A204.1 (cell line): ENCODE data around the gene RBPJL.

Experiments used
- FAIRE-seq: peaks from 2 replicates; lab custom pipeline; 2012; peaks lifted over from hg19 to GRCh38; lab: Jason Lieb, UNC

The RBPJL gene, protein sequence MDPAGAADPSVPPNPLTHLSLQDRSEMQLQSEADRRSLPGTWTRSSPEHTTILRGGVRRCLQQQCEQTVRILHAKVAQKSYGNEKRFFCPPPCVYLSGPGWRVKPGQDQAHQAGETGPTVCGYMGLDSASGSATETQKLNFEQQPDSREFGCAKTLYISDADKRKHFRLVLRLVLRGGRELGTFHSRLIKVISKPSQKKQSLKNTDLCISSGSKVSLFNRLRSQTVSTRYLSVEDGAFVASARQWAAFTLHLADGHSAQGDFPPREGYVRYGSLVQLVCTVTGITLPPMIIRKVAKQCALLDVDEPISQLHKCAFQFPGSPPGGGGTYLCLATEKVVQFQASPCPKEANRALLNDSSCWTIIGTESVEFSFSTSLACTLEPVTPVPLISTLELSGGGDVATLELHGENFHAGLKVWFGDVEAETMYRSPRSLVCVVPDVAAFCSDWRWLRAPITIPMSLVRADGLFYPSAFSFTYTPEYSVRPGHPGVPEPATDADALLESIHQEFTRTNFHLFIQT

DNA sequence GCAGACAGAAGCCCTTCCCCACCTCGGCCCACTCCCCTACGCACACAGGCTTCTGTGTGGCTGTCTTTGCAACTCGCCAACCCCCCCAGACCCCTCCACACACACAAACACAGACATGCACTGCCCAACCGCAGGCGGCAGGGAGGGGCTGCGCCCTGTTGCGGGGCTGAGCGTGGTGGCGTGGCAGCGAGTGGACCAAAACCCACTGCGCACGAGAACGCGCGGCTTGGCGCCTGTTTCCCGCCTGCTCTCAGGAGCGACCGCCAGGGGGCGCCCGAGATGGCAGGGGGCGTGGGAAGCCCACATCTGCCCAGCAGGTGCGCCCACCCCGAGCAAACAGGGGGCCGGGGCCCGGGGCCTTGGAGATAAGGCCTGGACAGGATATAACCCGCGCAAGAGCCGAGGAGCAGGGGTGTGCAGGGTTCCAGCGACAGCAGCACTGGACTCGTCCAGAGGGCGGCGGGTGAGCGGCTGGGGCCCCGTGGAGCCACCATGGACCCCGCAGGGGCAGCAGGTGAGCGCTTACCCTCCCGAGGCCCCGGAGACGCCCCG, at the start of gene RBPJL:
Gene RBPJL (plus strand): TSS at position 410 of the 552 bp plus-strand sequence. CDS start 83 bp downstream, at position 493.
- FAIRE-seq: no peak

DNA sequence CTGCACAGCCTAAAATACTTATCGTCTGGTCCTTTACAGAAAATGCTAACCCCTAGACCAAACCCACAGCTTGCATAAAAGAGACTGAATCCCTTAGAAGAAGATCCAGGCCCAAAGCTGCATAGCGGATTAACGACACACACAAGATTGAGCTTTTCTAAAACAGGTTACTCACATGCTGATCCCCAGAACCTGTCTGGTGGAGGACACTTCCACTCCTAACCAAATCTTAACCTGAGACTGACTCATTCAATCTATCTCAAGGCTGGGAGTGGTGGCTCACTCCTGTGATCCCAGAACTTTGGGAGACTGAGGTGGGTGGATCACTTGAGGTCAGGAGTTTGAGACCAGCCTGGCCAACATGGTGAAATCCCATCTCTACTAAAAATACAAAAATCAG, 49.5 kb upstream of the RBPJL start:
- FAIRE-seq: no peak

DNA sequence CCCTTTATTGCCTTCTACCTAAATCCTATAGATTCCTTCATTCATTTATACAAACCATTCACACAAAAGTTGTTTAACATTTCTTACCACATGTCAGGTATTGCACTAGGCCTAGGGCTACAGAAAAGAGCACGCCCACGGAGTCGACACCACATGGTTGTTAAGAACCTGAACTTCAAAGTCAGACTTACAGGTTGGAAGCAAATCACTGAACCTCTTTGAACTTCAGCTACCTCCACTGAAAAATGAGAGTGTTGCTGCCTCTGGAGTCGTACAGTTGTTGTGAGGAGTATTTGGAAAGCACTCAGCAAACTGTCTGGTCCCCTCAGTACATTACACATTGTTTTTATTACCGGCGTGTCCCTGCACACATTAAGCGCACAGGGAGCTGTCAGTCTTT, 48.9 kb upstream of the RBPJL start:
- FAIRE-seq: no peak

DNA sequence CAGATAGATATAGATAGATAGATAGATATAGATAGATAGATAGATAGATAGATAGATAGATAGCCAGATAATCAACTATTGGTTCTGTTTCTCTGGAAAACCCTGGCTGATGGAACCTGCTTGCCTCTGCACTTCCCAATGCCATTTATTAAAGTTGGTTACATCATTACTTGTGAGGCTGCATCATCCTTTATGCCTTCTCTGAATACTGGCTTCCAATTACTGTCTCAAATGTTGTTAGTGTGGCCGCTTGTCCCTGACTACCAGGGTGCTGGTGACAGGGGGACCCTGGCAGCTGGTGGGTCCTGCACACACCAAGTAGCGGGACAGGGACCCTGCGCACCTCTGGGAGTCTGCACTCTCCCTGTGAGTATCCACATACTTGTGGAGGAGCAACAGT, 48.4 kb upstream of the RBPJL start:
- no peak for FAIRE-seq

DNA sequence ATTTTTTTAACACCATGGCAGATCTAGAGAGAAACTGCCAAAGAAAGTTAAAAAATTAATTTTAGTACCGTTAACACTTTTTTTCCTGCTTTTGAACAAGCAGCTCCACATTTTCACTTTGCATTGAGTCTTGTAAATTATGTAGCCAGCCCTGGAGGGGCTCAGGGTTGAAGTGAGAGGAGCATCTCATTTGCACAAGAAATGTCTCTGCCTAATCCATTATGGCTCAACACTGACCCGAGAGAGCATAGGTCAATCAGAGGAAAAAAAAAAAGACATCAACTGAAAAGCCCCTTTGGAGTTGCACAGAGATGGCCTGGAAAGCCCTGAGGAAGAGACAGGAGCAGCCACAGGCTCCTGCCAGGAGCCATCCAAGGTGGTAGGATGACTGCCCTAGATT, 48.0 kb upstream of the RBPJL start:
- no peak for FAIRE-seq

DNA sequence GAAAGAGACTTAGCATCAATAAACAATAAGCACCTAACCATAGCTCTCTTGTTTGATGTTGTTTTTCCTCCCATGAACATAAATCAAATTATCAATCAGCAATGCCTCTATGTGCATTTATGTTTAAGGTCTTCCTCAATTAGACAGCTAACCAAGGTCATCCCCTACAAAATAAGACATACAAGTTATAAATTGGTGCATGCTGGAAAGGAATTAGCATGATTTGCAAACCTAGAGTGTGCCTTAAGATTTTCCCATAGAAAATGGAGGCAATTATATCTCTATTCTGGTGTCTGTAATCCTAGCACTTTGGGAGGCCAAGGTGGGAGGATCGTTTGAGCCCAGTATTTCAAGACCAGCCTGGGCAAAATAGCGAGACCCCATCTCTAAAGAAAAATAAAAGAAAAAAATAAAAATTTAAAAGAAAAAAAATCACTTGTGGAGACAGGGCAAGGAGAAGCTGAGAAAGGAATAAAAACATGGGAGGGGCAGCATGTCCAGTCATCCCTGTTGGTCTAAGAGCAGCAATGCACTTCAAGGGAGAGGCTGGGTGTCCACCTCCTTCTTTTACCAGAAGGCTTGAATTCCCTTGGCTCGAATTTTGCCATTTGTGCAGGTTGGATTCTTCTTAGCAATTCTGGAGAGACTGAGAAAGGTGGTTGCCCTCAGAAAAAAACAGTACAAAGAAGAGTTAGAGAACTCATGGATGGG, 42.9 kb upstream of the RBPJL start:
- FAIRE-seq: no peak

DNA sequence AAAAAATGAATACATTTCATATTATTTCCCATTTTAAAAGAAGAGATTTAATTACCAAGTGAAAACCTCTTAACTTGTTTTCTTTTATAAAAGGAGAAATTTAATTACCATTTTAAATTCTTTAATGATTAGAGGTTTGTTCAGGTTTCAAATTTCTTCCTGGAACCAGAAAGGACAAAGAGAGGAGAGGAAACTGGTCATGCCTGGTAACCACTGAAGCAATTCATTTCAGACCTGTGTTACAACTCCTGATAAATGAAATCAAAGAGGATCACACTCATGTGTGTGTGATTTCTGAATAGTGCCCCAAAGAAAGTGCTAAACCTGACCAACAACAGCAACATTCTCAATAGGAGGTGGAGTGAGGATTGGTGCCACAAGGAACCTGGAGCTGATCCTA, 39.7 kb upstream of the RBPJL start:
- FAIRE-seq: no peak

DNA sequence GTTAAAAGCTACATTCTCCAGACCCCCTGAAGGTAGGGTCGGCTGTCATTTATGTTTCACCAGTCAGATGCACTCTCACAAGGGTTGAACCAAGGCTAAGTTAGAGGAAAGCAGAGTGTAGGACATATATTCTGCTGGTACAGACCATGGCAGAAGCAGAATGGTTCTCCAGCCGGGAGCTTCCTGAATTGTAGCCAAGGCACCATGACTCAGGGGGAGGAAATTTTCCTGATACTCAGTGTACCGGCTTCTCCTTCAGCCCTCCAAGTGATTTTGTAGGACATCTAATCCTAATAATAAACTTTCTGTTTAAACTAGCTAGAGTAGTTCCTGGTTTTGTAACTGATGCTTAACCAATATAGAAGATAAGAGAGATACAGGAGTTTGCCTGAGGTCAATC, 38.1 kb upstream of the RBPJL start:
- FAIRE-seq: no peak

DNA sequence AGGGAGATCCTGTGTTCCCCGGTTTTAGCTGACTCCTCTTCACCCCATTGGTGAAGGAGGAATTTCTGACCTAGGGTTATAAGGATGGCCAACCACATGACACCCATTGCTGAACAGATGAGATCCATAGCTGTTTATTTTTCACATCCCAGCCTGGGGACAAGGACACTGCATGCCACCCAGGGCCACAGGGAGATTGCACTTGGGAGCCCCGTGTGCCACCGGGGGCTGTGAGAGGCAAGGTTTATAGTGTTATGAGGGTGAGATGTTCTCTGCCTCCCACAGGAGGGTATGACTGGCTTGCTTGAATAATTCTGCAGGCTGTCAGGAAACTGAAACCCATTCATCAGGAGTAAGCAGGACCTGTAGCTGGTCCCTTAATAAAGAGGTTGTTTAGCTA, 37.6 kb upstream of the RBPJL start:
- FAIRE-seq: no peak

DNA sequence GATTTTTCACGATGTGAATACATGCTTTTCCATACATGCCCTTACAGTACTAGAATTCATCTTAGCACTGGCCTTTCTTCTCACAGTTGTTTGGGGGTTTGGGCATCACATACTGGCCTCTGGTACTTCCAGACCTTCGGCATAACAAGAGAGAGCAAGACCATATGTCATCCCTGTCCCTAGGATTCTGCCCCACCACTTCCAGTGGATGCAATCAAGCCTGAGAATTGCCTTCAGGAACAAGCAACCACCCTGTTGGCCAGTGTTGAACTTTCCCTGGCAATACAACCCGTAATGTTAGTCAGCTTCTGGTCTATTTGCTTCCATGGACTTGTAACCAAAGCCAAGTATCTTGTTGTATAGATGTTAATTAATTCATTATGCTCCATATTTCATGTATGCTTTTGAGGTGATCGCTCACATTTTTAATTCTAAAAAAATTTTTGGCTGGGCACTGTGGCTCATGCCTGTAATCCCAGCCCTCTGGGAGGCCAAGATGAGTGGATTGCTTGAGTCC, 36.8 kb upstream of the RBPJL start:
- FAIRE-seq: no peak

DNA sequence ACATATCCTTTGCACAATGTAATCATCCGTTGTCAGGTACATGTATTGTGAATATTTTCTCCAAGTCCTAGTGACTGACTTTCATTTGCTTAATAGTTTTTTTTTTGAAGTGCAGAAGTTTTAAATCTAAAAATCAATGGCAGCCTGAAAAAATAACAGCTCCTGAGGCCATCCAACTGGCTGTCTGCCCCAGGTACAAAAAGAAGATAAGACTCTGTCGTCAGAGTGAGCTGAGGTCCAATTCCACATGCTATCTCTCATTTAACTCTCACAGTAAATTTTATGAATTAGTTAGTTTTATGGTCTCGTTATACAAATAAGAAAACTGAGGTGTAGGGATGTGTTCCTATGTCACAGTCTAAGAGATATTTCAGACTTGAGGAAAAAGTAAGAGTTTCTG, 31.3 kb upstream of the RBPJL start:
- no peak for FAIRE-seq

DNA sequence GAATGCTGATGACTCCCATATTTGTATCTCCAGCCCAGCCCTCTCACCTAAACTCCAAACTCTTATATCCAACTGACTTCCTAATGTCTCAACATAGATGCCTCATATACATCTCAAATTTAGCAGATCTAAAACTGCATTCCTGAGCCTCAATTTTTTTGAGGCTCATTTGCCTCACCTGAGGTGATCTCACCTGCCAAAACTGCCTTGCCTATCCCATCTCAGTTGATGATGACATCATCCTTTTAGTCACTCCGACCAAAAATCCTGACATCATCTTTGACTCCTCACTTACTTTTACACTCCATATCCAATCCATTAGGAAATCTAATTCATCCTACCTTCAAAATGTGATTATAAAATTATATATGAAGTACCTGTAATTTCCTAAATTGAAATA, 26.6 kb upstream of the RBPJL start:
- FAIRE-seq: no peak

DNA sequence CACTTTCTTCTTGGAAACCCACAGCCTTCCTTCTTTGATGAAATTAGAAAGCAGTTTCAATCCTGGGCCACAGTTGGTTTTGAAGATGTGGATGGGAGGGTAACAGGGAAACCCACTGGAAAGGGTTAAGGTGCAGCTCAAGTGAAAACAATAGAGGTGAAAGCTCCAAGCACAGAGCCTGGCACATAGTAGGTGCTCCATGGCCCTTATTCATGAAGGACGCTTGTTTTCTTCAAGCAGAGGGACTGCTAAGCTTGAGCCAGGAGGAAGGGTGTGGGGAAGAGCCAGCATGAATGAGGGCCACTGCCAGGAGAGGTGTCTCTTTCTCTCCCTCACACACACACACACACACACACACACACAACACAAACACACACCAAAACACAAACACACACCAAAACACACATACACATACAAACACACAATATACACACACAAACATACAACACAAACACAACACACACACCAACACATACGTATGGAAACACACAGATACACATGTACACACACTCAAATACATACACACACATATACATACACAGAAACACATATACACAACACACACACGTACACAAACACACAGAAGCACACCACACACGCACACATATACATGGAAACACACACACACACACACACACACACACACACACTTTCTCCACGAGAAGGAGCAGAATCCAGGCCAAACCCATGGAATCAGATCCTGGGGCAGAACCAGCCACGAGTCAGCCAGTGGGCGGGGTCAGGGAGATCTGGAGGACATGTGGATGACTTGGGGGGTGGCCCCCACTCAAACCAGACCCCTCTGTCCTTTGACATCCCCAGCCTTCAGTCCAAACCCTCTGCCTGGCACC, 23.7 kb upstream of the RBPJL start:
- no peak for FAIRE-seq

DNA sequence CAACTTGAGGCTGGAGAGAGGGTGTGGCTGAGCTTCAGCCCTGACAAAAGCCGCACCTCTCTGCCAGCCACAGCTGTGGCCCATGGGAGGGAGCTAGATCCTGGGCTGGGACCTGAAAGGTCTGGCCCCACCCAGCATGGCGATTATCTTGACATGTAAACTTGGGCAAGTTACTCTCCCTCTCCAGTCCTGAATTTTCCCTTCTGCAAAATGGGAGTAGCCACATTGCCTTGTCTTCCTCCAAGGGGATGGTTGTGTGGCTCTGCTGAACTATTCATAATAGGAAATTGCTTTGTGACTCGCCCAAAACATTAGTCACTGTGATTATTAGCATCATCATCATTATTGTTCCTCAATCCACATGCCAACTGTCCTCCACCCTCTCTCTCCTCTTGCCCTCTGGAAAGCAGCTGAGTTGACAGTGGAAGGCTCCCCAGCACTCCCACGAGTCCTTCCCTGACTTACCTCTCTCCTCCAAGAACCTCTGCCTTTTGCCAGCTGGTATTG, 23.0 kb upstream of the RBPJL start:
- FAIRE-seq: no peak

DNA sequence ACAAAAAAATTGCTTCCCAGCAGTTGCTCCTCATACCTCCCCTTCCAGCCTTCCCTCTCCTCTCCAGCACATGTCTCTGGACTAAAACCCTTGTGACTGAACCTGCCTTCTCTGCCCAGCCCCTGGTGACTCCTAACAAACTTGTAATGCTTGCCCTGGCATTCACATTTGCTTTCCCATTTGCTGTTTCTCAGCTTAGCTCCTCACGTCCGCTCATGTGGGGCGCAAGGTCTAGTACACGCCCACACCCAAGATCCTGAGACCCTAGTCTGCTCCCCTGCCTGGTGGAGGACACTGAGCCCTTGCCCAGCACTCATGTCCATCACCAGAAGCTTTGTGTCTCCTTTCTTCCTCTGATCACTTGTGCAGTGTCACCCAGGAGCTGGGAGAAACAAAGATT, 18.3 kb upstream of the RBPJL start:
- FAIRE-seq: no peak

DNA sequence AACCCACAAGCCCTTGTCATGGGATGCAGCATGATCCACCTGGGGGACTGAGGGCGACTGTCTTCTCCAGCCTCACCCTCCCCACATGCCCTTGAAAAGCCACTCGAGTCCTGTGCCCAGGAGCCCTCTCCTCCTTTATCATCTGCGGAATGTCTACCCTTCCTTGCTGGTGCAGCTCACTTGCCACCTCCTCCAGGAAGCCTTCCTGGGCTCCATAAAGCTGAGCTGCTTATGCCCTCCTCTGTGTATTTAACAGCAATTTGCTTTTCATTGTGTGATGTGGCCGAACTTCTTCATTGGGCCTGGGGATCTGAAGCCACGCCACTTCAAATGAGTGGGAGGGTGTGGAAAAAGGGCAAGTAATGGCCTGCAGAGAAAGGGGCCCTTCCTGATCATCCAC, 17.8 kb upstream of the RBPJL start:
- no peak for FAIRE-seq

DNA sequence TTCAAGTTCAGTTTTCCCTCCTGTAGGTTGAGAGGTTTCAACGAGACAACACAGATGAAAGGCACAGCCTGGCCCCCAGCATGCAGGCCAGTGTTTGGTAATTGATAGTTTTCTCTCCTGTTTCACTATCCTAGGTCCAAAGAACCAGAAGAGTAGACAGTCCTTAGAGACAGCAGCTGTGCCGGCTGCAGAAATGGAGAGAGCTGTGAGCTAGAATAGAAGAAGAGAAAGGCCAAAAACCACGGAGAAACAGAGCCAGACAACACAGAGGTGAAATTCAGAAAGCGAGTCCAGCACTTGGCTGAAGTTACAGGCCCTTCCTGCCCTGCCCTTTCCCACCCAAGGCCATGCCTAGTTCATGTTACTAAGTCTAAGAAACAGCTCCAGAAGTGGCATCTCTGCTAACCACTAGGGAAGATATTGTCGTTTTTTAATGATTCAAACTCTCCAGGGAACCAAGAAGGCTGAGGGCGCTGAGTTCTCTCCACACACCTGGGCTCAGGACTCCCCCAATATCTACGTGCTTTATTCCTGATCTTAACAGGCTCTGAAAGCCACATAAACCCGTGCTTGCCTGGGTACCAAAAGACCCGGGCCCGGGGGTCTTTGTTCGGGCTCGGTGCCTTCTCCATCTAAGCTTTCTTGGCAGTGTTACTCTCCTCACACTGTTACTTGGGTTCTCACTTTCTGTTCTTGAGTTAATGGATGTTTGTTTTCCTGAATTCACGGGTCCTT, 16.5 kb upstream of the RBPJL start:
- no peak for FAIRE-seq

DNA sequence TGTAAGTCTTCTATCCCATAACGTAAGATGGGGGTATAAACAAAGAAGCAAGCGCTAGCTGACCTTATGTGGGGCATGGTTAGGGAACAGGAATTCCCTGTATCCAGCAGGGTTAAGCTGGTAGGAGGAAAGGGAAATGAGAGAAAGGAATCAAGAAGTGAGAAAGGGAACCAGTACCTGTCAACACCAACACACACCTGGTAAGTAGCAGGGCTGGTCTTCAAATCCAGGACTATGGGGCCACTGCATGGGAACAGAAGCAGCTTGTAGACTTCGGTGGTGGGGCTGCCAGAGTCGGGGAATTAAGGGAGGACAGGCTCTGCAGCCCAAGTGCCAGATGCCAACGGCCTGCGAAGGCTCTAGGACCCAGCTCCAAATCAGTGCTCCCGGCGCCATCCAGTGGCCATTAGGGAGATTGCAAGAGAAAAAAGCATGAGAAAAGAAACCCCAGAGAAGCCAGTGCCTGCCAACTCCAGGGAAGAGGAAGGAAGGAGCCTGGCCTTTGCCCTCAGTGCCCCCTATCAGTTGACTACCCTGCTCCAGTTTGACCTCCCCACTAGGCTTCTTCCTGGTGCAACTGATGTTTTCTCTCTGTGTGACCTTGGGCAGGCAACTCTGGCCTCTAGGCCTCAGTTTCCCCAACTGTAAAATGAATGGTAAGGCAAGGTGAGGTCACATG, 15.8 kb upstream of the RBPJL start:
- FAIRE-seq: no peak

DNA sequence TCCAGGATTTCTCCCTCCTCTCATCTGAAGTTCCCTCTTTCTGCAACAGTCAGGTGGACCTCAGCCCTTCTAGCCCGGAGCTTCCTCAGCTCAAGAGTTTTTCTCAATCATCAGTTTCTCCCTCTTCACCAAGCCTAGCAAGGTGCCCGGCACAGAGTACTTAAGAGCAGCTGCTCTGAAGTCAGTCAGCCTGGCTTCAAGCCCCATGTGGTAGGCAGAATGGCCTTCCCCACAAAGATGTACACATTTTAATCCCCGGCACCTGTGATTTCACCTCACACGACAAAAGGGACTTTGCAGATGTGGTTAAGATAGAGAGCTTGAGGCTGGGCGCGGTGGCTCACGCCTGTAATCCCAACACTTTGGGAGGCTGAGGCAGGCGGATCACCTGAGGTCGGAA, 15.1 kb upstream of the RBPJL start:
- FAIRE-seq: no peak

DNA sequence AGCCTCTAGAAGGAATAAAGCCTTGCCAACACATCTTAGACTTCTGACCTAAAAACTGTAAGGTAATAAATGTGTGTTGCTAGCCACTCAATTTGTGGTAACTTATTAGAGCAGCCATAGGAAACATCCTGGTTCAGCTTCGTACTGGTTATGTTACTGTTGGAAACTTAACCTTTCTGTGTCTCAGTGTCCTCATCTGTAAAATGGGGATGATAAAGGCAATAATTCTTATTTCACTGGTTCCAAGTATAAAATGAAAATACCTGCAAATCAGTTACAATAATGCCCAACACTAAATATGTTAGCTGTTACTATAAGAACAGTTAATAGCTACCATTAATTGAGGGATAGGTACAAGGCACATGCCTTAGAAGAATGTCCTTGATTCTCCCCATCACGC, 14.3 kb upstream of the RBPJL start:
- FAIRE-seq: no peak
